Sigmoid colon (tissue), 4 donors: ENCODE results near the gene MTX1.

ENCODE experiments used
- POLR2AphosphoS5 ChIP-seq, 4 donors: sonication (generic); formaldehyde crosslinking; IDR thresholded peaks; one replicate each; pipeline ENCODE4 v1.6.1; 2017; ENCODE audit warnings: antibody characterized with exemption in 4 of 4
- TF ChIP-seq, protein P1 (sequence below), 4 experiments: fragments of 450-650 bp in 3 of 4; fragments of 200-600 bp in 1 of 4; IDR thresholded peaks; one replicate each; pipeline ENCODE4 v1.5.1; 2016 to 2019; ENCODE audit warnings: antibody characterized with exemption in 4 of 4, mild to moderate bottlenecking in 3 of 4, moderate library complexity in 2 of 4

- TF ChIP-seq POLR2AphosphoS5 (IDR thresholded peaks at IDR 0.05), result peak in 3 of 4 donors; percentile 65 to 86 (median 86)
- TF ChIP-seq, protein P1, sequence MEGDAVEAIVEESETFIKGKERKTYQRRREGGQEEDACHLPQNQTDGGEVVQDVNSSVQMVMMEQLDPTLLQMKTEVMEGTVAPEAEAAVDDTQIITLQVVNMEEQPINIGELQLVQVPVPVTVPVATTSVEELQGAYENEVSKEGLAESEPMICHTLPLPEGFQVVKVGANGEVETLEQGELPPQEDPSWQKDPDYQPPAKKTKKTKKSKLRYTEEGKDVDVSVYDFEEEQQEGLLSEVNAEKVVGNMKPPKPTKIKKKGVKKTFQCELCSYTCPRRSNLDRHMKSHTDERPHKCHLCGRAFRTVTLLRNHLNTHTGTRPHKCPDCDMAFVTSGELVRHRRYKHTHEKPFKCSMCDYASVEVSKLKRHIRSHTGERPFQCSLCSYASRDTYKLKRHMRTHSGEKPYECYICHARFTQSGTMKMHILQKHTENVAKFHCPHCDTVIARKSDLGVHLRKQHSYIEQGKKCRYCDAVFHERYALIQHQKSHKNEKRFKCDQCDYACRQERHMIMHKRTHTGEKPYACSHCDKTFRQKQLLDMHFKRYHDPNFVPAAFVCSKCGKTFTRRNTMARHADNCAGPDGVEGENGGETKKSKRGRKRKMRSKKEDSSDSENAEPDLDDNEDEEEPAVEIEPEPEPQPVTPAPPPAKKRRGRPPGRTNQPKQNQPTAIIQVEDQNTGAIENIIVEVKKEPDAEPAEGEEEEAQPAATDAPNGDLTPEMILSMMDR (IDR thresholded peaks at IDR 0.05), result no peak
Observed at GRCh38 chr1:155208541-155209311, at the start of gene MTX1.
